IPS-NIHi11 (cell line): ENCODE data around the gene MYADML2.

Source experiments
- DNase-seq: peaks from one replicate; pipeline ENCODE4 v3.0.0; 2012; ENCODE audit warnings: mixed read lengths, low spot score

The MYADML2 gene

DNA sequence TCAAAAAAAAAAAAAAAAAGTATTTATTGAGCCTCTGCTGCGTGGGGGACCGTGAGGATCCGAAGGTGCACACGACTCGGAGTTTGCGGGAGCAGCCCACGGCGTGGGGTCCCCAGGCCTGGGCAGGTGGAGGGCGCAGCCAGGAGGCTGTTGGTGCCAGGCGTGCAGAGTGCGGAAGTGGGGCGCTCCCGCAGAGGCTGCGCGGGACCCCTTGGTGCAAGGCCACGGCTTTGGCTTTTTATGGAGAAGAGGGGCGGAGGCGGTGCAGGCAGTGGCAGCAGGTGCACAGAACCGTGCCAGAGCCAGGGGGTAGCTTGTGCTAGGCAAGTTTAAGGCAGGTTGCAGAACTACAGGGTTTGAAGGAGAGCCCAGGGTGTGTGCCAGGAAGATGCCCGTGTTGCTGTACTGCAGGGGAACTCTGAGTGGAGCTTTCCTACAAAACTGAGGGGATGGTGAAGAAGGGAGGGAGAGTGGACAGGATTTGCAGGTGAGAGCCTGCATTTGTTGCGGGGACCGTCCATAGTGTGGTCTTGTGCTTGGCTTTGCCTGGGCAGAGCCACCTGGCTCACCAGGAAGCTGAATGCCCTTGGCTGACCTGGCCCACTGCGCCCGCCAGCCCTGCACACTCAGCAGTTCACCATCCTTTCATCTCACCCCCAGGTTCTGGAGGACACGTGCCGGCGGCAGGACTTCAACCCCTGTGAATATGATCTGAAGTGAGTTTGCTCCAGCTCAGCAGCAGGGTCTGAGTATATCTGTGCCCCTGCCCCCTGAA, 31.7 kb upstream of the MYADML2 start:
- no peak for DNase-seq

DNA sequence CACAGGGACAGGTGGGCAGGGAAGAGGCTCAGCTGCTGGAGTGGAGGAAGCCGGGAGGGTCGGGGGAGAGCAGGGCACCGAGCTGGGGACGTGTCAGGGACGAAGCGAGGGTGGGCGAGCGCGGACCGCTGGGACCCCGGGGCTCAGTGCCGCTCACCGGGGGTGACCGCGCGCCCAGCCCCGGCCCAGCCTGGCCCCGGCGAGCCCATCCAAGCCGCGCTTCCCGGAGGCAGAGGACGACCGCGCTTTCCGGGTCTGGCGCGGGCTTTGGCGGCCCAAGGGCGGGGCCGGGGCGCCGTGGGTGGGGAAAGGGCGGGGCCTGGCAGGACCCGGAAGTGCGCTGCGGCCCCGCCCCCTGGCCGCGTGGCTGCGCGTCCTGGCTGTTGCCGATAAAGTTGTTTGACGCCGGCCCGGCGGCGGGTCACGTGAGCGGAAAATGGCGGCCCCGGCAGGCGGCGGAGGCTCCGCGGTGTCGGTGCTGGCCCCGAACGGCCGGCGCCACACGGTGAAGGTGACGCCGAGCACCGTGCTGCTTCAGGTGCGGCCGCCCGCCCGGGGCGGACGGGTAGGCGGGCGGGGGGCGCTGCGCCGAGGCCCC, 30.3 kb upstream of the MYADML2 start, which contains the start of gene ASPSCR1:
Gene ASPSCR1, plus strand, starts transcription at position 419 of the 598 bp plus-strand sequence. Its CDS starts 18 bp downstream, at position 437.
- peak; percentile 94 for DNase-seq

DNA sequence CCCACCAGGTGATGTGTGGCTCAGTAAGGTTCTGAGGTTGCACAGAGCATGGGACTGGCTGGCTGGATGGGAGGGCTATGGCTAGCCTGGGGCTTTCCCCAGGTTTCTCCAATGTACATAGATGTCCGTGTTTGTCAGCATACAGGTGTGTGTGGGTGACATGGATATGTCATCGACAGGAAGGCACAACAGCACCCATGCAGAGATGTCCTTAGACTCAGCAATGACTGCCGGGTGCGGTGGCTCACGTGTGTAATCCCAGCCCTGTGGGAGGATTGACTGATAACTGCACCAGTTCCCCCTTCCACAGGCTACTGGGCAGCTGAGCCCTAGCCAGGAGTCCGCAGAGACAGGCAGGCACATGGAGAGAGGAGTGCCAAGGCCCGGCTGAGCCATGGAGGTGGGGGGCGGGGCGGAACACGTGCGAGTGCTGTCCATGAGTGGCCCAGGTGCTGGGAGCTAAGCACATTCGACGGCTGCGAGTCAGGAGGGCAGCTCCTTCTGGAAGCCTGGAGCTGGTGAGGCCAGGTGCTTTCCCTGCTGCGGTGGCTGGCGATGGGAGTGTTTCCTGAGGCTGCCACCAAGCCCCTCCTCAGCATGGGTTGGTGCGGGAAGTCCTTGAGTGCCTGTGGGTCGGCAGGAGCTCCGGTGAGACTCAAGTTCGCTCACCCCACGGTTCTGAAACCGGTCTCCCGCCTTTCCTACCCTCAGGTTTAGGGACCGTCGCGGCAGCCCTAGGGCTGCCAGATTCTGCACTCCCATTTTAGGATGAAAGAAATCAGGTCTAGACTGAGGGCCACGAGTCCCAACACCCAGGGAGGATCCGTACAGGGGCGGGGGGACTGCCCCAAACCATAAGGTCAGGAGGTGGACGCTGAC, 29.5 kb upstream of the MYADML2 start:
- peak; percentile 18 for DNase-seq

DNA sequence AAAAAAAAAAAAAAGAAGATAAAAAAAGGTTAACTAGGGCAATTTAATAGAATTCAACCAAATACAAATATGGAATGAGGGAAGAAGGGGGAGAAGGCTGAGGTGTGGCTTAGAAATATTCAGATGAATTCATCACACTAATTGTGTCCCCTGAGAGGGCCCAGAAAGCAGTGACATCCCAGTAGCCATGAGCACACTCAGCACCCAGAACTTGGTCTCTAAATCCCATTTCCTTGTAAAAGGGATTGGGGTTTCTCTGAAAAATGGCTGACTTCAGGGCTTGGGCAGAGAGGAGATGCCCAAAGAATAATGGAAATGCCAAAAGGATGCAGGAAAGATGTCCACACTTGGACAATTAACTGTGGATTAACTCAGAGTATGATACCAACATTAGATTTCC, 26.4 kb upstream of the MYADML2 start:
- no peak for DNase-seq

DNA sequence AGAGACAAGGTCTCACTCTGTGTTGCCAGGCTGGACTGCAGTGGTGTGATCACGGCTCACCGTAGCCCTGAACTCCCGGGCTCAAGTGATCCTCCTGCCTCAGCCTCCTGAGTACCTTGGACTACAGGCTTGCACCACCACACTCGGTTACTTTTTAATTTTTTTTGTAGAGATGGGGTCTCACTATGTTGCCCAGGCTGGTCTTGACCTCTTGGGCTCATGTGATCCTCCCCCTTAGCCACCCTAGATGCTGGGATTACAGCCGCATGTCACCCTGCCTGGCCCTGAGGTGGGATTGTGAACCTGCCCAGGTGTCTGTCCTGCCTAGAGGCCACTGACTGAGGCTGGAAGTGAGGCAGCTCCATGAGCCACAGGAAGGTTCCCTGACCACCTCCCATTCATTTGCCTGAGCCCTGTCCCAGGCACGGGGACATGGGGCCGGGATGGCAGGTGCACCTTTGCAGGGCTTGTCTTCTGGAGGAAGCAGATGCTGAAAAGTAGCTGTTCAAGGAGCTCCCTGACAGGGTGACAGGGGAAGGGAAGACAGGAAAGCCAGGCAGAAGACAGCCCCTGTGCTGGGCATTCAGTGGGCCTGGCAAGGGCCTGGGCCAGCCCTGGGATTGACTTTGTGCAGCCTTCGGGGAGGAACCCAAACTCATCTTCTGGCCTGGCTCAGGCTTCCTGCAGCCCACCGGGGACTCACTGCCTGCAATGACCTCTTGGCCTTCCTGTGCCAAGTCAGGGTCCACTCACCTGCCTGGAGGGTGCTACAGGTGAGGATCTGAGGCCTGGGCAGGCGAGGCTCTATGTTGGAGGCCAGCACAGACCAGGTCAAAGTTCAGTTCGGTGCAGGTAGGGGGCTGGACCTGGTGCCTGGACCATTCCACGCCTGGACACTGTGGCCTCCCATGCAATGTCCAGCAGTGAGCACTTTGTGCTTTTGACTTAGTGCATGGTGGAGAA, 22.1 kb upstream of the MYADML2 start:
- DNase-seq = no peak

DNA sequence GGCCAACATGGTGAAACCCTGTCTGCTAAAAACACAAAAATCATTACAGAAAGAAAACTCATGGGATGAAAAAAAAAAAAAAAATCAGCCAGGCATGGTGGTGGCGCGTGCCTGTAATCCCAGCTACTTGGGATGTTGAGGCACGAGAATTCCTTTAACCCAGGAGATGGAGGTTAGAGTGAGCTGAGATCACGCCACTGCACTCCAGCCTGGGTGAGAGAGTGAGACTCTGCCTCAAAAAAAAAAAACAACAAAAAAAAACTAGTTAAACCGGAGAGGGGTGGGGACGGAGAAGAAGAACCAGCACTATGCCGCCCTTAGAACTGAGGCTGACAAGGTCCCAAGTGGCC, 21.3 kb upstream of the MYADML2 start:
- DNase-seq = no peak

DNA sequence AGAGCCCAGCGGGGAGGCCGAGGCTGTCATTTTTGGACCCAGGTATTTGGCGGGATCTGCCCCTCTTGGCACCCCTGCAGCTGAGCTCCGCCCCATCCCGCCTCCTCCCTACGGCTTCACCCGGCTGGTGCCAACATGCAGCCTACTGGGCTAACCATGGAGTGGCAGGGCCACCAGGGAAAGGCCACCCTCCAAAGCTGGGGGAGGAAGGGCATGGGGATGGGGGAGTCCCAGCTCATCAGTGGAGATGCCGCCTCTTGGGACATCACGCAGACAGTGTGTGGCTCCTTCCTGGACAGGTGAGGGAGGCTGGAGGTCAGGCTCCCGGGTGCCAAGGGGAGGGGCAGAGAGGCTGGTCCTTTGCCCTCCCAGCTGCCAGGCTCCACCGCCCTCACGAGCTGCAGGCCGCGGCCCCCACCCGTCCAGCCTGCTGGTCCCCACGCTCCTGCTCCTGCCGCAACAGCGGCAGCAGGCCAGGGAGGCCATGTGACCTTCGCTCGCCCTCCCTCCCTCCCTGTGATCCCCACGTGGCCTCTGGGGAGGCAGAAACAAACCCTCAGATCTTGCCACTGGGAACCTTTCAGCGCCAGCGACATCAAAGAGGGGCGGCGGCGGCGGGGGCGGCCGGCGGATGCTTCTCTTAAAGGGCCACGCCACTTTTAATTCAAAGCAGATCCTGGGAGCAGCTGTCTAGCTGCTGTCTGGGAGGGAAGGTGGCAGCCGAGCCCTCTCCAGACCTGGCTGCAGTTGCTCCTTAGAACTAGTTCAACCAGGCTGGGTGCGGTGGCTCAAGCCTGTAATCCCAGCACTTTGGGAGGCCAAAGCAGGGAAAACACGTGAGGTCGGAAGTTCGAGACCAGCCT, 20.7 kb upstream of the MYADML2 start:
- DNase-seq = peak; percentile 89

DNA sequence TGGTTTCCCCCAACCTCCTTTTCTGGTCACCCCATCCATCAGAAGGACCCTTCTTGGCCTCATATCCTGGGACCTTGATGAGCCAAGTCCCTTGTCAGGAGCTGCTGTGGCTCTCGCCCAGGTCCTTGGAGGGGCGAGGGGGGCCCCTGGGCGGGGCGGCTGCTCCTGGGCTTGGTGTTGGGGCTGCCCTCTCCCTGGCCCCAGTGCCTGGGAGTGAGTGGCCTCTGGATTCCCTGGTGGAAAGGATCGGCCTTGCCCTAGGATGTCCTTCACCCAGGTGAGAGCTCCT, 20.2 kb upstream of the MYADML2 start:
- no peak for DNase-seq

DNA sequence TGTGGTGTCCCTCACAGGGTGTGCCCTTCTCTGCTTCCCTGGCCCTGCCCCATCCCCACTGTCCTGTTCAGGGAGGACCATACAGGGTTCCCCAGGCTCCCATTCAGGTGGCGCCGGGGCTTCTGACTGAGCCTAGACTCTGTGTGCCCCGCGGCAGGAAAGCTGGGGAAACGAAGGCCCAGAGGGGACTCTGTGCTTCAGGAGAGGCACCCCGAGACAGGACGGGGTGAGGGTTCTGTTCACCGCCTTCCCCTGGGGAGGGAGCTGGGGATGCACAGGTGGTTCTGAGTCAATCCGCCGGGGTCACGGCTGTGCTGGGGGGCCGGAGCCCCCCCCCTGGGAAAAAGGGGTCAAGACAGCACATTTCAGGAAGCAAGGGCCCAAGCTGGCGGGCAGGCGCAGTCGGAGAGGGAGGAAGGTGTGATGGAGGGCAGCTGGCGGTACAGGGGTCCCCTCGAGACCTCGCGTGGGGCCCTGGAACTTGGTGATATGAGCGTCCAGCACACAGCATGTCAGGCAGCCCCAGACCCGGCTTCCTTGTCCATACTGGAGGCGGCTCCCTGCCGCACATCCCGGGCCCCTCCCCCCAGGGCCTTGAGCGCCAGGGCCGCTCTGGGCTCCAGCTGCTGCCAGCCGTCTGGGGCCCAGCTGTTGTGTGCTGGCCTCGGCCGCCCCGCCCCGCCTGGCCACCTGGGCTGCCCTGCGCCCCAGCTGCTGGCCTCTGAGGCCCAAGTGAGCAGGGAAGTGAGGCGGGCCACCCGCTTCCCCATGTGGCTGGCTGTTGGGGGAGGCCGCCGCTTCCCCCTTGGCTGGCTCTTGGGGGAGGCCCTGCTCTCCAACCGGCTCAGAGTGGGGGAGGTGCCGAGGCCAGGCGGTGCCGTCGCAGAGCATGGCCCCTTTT, 19.6 kb upstream of the MYADML2 start:
- DNase-seq = peak; percentile 72

DNA sequence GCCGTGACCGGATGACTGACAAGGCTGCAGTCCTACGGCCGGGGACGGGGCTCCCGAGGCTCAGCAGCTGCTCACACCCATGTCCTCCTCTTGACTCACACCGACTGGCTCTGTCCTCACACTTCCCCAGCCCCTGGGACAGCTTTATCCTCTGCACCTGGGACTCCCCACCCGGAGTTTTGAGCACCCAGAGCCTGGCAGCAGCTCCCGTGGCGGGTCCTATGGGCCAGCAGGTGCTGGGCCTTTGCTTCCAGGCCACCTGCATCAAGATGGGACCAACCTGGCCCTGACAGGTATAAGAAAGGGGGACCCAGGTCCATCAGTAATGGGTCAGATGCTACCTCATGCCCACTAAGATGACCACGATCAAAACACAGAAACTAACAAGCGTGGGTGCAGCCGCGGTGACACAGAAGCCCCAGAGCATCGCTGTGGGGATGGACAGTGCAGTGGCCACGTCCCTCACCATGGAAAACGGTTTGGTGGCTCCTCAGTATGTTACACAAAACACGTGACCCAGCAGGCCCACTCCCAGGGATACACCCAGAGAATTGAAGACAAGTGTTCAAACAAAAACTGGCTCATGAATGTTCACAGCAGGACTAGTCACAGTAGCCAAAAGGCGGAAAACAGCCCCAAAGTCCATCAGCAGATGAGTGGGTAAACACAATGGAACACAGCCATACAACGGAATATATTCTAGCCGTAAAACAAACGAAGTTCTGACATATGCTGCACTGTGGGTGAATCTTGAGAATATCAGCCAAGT, 17.2 kb upstream of the MYADML2 start:
- no peak for DNase-seq

DNA sequence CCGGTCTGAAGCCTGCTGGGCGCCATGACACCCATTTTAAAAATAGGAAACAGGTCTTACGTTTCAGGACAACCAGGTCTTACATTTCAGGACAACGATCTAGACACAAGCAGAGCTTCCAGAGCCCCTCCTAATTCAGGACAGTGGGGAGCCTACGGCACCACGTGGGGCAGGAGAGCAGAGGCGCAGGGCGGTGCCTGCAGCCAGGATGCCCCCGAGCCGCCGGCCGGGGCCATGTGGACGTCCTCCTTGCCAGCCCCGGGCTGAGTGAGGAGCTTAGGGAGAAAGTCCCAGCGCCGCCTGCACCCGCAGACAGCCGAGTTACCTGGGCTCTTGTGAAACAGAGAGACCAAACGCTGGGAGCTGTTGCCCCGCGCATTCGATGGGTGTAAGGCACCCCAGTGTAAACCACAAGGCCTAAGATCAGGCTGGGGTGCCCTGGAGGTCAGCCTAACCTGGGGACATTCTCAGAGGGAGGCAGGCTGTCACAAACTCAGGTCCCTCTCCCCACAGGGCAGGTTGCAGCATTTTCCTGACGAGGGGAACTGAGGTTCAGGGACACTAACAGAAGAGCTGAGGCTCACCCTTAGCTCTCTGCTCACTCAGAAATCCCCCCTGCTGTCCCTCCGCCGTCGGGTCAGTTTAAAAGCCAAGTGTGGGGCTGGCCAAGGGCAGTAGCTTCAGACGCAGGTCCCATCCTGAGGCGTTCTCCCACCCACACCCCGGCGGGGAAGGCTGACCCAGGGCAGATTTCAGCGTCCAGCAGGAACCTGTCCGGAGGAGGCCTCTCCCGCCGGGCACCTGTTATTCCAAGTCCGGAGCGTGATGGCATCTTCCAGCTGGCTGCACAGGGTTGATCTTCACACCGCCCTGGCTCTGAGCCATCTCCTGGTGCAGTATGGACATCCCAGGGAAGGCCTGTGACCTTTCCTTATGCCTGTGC, 15.7 kb upstream of the MYADML2 start:
- no peak for DNase-seq

DNA sequence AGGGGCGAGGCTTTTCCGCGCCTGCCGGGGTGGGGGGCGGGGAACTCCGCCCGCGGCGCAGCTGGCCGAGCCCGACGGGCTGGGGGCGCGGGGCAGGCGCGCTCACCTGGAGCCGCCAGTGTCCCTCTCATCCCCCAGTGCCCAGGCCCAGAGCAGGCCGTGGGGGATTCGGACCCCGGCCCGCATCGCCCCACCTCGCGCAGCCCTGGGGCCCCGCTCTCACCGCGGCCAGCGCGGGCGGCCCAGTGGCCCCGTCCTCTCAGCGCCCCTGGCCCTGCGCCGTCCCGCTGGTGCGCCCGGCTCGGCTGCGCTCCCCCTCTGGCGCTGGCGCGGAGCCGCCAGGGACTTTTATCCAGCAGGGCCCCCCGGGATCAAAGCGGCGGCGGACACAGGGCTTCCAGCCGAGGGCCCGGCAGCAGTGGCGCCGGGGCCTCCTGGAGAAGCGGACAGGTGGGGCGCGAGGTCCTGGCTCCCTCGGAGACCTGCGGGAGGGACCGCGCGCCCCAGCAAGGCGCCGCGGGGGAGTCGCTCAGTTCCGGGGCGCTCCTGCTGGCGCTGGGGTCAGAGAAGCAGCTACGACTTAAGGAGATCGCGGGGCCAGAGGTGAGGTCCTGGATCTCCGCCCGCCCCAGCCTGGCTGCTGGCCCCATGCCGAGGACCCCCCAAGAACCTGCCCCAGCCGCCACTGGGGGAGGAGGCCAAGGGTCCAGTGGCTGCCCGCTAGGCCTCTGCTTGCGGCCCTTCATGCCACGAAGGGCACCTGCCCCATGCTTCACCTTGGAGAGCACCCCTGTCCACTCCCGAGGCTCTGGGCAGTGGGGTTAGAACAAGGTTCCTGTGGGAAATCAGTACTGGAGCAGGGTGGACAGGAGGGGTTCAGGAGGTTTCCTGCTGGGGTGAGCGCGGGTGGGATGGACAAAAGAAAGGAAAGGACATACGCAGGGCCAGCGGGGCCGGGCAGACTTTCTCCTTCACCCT, 14.8 kb upstream of the MYADML2 start:
- DNase-seq = peak; percentile 13

DNA sequence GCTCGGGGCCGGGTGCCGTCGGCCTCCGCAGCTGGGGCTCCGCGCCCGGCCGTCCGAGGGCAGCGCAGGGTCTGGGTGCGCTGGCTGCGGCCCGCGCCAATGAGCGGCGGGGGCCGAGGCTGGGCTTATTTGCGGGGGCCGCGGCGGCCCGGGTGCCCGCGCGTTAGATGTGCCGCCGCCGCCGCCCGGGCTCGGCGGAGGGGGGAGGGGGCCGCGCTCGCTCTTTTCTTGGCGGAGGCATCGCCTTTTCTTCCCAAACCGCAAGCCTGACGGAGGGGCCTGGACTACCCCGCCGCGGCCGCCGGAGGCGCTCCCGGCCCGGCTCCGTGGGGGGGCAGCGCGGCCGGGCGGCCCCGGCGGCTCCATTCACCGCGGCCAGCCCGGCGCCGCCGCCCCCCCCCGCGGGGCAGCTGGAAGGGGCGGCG, 14.1 kb upstream of the MYADML2 start, which contains the start of gene NOTUM:
Gene NOTUM, minus strand, starts transcription at position 101 of the 425 bp plus-strand sequence. CDS start 278 bp downstream, outside the sequence.
- DNase-seq = peak; percentile 85

DNA sequence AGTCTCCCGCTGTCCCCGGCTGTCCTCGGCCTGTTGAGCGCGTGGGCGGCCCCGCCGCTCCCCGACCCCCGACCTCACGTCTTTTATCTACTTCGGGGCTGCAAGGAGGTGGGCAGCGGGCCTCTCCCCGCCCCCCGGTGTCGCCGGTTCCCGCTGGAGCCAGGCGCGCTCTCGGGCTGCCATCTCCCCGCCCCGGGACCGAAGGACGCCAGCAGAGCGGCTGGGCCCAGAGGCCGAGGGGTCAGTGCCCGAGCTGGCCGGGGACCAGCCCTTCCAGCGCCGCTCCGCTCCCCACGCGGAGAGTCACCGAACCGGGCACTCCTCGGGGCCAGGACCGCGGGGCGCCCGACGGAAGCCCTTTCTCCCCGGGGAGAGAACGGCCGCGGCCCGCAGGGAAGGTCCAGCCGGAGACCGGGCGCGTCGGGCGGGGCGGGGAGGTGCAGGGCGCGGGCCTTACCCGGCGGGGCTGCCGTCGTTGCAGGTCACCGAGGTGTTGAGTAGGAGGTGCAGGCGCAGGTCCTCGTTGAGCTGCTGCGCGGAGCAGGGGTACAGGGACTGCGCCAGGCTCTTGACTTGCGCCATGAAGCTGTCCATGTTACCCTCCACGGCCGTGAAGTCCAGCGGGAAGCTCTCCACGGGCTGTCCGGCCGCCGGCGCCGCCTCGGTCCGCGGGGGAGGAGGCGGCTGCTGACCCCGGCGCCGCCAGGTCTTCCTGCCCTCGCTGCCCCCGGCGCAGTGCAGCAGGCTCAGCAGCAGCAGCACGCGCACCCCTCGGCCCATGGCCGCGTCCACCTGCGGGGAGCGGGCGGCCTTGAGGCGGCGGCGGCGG, 13.3 kb upstream of the MYADML2 start:
- peak; percentile 35 for DNase-seq

DNA sequence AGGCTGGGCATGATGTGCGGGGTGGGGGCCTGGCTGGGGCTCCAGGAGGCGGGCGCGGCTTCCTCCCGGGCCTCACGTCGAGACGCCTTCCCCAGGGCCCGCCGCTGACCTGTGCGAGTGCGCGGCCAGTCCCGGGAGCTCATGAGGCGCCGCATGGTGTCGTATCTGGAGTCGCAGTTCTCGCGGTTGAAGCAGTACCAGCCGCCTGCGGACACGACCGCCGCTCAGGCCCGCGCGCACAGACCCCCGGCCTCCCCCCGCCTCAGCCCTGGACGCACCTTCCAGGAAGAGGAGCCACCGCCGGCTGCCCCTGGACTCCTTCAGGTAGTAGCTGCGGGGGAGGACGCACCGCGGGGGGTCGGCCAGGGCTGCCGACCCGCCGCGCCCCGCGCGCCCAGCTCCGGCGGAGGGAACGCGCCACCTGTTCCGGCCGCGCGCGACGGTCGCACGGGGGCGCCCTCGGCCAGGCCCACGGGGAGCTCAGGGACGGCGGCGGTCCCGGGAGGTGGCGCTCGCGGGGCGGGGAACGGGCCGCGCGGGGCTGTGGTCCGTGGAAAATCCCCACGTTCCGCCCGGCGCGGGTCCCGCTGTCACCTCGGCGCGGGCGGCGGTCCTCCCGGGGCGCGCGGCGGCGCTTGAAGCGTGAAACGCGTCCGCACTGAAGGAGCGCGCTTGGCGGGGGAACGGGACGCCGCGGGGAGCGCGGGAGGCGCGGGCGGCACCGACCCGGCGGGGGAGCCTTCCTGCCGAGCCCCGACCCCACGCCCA, 12.5 kb upstream of the MYADML2 start:
- DNase-seq = peak; percentile 79
